Right lobe of liver (tissue), 4 donors: Measurements from ENCODE around the gene JRKL.

ENCODE experiments used
- CTCF ChIP-seq, 4 donors: fragments of 200-600 bp in 3 of 4; fragments of 450-650 bp in 1 of 4; IDR thresholded peaks; one replicate each; pipeline versions ENCODE4 v1.5.1 to v1.8.0; 2016 to 2022; ENCODE audit warnings: antibody characterized with exemption in 4 of 4, mild to moderate bottlenecking in 2 of 4
- POLR2A ChIP-seq: fragments of 450-650 bp; IDR thresholded peaks from one replicate; pipeline ENCODE4 v1.6.1; 2017; ENCODE audit warnings: antibody characterized with exemption, mild to moderate bottlenecking
- donor health status: DM: no; HTN: no; CAD: no.
- donor health status: DM: no; HTN: no; CAD: no.
- donor health status: DM: no; HTN: yes; CAD: no.

GRCh38 chr11:96391698-96392307 lies 2.0 kb downstream of the JRKL start:
- TF ChIP-seq POLR2A = no peak
- no peak for TF ChIP-seq CTCF (IDR thresholded peaks at IDR 0.05)
